GM21528 (cell line): Measurements from ENCODE around the gene KNDC1.

Experiments
- ATAC-seq: cut with Tn5 transposase; IDR thresholded peaks from one replicate; pipeline ENCODE4 v1.9.1; 2021; ENCODE audit warnings: mild to moderate bottlenecking, moderate library complexity; ENCODE audit not compliant: unreplicated experiment, low FRiP score

Gene KNDC1

DNA sequence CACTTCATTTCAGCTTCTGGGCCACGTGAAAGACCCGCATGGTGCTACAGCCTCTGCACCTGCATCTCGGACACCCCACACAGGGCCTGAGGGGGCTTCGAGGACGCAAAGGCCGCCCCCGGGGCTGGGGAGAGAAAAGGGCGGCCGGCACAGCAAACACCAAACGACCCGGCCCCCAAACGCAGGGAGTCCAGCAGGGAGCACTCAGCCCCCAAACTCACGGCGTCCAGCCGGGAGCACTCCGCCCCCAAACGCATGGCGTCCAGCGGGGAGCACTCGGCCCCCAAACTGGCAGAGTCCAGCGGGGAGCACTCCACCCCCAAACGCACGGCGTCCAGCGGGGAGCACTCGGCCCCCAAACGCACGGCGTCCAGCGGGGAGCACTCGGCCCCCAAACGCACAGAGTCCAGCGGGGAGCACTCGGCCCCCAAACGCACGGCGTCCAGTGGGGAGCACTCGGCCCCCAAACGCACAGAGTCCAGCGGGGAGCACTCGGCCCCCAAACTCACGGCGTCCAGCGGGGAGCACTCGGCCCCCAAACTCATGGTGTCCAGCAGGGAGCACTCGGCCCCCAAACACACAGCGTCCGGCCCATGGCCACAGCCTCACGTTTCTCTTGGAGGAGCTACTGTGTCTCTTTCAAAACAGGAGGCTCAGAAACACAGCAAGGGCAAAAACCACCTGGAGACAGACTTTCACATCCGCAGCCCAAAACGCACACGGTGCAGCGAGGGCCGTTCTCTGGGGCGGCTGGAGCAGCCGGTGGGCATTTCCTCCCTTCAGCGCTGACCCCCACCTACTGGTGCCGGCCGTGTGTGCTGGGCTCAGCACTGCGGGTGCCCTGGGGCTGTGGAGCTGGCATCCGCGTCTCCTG is 43.0 kb downstream of the KNDC1 start:
- no peak for ATAC-seq

DNA sequence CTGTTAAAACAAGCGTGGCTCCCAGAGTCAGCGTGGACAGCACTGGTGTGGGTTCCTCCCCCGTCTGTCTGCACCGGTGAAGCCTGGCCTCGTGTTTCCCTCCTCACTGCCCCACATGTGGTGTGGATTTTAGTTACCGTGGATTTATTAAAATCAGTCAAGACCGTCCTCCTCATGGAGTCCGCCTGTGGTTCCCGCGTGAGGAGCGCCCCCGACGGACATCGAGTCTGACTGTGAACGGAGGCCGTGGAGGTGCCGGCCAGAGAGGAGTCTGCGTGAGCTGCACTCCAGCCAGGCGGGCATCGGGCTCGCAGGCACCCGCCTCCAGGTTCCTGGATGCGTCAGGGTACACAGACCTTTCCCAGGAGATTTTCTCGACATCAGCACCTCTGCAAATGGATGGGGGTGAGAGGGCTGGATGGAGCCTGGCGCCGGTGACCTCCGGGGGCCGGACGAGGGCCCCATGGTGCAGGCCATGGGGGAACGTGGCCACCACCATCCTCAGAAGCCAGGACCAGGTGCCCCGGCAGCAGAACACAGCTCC is 43.7 kb downstream of the KNDC1 start:
- ATAC-seq: no peak

DNA sequence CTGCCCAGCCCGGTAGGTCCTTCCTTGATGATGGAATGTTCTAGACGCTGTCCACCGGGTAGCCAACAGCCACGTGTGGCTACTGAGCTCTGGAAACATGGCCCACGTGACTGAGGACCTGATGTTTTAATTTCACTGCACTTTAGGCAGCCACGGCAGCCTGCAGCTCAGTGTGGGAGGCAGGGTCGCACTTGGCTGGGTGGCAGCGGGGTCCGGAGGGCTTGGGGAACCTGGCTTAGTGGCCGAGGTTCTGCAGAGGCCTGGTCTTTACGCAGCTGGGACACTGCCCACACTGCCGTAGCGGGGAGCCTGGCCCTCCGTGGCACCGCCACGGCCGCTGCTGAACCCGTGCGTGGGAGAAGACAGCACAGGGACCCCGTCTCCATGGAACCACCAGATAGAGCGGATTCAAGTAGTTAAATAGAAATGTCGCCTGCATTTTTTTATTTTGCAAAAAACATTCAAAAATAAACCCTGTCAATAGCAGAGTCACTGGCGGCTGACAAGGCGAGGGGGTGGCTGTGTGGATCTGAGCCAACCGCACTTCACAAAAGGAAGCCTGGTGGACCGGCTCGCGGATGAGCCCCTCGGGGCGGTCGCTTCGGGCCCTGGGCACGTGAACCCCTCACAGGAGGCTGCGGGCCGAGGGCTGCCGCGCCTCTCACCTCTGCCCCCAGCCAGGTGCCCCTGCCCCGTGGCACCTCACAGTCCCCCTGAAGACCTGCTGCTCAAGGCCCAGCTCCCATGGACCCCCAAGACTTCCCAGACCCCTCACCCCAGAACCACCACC is 44.4 kb downstream of the KNDC1 start:
- no peak for ATAC-seq

DNA sequence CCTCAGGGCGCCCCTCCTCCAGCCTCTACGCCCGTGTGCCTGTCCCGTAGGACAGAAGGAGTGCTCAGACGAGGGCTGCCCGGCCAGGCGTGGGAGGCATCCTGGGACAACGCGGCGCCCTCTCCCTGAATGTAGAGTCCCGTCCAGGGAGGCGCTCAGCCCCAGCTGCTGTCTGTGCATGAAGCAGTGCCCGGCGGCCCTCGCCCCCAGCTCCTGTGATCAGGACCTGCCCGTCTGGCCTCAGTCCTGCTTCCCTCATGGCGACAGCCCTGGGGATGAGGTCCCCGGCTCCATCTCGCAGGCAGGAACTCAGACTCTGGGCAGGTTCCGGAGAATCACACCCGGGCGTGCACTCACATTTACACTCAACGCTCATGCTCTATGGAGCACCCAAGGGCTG is 45.1 kb downstream of the KNDC1 start:
- ATAC-seq: no peak

DNA sequence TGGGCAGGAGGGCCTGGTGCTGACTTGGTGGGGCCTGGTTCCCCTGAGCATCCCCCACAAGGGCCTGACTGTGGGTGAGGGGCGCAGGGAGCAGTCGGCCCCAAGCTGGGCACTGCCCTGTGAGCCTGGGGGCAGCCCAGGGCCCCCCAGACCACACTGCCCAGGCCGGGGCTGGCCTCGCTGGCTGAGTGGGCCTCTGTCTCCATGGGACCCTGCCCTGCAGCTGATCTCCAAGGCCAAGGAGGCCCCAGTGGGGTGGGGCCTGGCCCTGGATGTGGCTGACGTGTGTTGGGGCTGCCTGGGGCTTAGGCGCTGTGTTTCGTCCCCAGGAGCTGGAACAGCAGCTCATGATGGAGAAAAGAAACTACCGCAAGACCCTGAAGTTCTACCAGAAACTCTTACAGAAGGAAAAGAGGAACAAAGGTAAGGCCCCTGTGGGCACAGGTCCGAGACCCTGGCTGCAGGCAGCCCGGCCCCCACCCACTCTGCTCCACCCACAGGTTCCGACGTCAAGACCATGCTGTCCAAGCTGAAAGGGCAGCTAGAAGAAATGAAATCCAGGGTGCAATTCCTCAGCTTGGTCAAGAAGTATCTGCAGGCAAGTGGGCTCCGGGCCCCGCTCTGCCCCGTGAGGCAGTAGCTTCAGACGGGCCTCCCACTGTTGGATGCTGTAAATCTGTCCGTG is 46.5 kb downstream of the KNDC1 start:
- ATAC-seq: no peak

DNA sequence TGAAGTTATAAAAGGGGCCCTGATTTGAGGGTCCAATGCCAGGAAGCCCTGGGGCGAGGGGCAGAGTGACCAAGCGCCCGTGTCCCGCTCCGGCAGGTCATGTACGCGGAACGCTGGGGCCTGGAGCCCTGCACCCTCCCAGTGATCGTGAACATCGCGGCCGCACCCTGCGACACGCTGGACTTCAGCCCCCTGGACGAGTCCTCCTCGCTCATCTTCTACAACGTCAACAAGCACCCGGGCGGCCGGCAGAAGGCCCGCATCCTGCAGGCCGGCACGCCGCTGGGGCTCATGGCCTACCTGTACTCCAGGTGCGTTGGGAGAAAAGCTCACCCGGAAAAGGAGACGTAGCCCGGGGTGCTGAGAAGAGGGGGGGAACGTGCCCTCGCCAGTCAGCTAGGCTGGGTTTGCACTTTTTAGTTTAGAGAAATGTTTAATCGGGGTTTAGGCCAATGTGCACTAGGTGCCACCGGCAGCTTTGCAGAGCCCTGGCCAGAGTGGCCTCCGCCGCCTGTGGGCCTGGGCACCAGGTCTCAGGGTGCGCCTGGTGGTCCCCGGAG is 47.1 kb downstream of the KNDC1 start:
- ATAC-seq: no peak

DNA sequence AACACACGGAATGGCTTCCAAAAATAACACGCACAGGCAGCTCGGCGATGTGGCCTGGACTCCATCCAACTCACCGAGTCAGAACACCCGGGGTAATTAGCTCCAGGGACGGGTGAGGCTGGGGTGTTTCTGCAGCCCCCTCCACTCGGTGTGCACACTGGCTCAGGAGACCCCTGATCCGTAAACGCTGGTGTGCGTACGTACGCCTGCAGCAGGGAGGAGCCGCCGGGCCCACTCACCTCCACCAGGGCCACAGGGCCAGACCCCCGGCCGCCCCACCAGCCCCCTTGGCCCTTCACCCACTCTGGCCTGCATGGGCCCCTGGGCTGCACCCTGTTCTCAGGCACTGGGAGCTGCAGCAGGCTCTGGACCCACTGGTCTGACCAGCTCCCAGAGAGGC is 47.6 kb downstream of the KNDC1 start:
- no peak for ATAC-seq

DNA sequence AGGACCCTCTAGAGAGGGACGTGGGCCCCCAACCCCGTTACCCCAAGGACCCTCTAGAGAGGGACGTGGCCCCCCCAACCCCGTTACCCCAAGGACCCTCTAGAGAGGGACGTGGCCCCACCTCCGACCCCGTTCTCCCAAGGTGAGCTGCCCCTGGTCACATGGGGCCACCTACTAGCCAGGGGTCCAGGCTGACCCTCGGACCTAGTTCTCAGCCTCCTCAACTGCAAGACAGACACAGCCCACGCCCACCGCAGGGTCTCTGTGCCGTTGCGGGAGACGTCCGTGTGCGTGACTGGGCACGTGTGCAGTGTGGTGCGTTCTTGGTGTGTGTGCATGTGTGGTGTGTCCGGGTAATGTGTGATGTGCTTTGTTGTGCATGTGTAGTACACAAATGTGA is 48.4 kb downstream of the KNDC1 start:
- no peak for ATAC-seq

DNA sequence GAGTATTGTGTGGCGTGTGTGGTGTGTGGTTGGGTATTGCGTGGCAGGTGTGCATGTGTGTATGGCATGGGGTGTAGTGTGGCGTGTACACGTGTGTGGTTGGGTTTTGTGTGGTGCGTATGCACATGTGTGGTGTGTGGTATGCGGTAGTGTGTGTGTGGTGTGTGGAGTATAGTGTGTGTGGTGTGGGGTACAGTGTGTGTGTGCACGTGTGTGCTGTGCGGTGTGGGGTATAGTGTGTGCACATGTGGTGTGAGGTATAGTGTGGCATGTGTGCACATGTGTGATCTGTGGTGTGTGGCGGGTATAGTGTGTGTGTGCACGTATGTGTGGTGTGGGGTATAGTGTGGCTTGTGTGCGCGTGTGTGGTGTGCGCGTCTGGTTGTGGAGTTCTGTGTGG is 49.1 kb downstream of the KNDC1 start:
- no peak for ATAC-seq

DNA sequence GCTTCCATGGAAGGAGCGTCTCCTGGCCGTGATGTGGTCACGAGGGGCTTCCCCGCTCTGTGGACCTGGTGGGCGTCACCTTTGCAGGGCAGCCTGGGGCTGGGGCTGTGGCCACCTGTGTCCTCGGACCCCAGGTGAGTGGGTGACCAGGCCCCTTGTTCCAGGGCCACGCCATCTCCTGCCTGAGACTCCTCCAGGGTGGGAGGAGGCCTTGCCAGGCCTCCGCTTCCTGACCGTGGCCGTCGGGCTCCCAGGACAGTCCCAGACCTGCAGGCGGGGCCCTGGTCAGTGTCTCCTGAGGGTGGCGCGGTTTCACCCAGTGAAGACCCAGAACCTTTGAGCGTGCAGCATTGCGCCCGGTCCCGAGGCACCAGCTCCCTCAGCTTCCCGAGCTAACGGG is 49.6 kb downstream of the KNDC1 start:
- no peak for ATAC-seq

DNA sequence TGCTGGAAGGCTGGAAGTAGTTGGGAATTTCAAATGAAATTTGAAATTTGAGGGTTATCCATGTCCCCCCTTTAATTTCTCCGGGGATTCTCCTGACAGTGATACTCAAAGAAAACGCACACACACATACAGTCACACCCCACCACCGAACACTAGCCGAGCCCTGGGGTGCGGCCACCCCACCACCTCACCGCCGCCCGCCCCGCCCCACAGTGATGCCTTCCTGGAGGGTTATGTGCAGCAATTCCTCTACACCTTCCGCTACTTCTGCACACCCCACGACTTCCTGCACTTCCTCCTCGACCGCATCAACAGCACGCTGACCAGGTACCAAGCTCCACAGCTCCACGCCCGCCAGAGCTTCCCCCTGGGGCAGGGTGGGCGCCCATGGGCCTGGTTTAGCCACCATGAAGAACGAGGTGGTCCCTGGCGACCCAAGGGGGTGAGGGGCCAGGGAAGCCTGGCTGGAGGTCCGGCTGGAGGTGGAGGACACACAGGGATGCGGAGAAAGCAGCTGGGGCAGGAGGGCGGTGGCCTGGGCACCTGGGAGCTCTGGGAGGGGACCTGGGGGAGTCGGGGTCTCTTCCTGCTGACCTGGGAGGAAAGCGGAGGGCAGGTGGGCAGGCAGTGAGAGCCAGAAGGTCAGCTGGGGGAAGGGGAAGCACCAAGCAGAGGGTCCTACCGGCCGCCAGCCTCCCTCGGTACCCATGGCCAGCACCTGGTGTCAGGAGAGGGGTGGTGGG is 50.5 kb downstream of the KNDC1 start:
- ATAC-seq: no peak

DNA sequence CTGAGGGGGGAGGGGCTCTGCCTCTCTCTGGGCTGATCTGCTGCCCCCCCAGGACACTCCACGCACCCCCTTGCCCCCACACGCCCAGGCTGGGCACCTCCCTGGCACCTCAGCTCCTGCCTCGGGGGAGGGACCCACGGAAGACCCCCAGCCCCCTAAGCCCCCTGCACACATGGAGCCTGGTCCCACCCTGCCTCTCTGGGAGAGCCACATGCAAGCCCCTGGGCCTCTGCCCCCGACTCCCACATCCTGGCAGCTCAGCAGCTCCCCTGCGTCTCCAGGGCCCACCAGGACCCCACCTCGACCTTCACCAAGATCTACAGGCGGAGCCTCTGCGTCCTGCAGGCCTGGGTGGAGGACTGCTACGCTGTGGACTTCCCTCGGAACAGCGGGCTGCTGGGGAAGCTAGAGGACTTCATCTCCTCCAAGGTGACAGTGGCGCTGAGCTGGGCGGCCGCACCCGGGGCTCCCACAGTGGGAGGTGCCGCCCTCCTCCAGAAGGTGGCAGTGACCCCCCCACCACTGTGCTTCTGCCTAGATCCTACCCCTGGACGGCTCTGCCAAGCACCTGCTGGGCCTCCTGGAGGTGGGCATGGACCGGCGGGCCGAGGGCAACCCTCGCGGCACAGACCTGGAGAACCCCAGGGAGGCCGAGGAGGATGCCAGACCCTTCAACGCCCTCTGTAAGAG is 51.3 kb downstream of the KNDC1 start:
- no peak for ATAC-seq

DNA sequence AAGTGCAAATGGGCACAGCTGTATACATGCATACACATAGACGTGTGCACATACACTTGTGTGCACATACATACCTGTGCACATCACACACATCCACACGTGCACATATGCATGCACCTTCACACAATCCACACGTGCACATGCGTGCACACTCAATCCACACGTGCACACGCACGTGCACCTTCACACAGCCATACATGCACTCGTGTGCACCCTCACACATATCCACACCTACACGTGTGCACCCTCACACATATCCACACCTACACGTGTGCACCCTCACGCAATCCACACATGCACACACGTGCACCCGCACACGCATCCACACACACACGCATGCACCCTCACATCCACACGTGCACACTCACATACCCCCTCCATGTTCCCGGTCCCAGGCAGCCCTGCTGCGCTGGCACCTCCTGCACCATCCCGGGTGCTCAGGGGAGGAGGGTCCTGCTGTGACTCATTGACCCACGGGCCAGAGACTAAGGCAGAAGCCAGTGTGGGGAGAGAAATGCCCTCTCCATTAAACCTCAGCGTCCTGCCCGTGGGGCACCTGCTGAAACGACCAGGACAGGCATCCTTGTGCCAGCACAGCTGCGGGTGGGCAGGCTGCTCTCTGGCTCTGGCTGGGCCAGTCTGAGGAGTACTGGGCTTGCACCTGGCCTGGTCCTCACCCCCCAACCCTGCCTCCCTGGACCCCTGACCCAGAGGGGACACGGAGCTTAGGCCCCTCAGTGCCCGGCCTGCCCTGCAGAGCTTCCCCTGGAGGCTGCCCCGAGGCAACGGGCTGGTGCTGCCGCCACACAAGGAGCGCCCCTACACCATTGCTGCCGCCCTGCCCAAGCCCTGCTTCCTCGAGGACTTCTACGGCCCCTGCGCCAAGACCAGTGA is 52.2 kb downstream of the KNDC1 start:
- no peak for ATAC-seq

DNA sequence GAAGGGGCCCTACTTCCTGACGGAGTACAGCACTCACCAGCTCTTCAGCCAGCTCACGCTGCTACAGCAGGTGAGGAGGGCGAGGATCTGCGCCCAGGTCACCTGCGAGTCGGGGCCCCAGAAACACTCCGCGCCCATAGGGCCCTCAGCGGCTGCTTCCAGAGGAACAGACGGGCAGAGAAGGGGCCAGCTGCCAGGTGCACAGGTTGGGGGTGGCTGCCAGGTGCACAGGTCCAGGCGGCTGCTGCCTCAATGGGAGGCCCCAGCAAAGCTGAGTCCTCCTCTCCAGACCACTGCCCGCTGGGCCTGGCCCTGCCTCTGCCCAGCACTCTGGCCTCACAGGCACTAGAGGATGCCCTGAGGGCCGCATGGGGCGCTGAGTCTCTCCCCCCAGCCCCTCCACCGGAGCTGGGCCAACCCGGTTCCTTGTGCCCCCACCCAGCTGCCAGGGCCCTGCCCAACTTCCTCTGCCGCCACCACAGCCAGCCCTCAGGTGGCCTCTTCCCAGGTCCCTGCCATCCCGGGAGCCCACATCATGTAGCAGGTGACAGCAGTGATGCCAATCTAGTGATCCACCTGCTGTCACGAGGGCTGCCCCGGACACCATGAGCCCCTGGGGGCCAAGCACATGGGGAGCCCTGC is 53.0 kb downstream of the KNDC1 start:
- ATAC-seq: no peak

DNA sequence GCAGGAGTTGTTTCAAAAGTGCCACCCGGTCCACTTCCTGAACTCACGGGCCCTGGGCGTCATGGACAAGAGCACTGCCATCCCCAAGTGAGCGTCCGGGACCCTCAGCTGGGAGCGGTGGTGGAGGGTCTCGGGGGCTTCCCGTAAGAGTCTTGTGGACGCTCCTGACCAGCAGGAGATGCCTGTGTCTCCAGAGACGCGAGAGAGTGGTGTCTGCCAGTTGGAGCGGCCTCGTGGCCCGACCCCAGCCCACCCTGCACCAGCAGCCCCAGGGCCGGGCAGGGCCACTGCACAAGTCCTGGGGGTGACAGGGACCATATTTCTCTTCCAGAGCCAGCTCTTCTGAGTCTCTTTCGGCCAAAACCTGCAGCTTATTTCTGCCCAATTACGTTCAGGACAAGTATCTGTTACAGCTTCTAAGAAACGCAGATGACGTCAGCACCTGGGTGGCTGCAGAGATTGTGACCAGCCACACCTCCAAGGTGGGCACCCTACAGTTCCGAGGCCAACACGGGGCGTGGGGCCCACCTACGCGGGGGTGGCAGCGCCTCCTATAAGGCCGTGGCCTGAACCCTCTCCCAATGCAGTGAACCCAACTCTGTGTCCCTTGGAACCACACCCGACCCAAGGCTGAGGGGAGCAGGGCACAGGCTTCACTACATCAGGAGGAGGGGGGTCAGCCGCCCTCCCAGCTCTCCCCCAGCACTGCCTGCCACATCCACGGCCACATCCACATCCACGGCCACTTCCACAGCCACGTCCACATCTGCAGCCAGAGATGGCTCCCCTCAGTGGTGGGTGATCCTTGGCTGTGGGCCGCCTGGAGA is 53.8 kb downstream of the KNDC1 start:
- ATAC-seq: no peak

DNA sequence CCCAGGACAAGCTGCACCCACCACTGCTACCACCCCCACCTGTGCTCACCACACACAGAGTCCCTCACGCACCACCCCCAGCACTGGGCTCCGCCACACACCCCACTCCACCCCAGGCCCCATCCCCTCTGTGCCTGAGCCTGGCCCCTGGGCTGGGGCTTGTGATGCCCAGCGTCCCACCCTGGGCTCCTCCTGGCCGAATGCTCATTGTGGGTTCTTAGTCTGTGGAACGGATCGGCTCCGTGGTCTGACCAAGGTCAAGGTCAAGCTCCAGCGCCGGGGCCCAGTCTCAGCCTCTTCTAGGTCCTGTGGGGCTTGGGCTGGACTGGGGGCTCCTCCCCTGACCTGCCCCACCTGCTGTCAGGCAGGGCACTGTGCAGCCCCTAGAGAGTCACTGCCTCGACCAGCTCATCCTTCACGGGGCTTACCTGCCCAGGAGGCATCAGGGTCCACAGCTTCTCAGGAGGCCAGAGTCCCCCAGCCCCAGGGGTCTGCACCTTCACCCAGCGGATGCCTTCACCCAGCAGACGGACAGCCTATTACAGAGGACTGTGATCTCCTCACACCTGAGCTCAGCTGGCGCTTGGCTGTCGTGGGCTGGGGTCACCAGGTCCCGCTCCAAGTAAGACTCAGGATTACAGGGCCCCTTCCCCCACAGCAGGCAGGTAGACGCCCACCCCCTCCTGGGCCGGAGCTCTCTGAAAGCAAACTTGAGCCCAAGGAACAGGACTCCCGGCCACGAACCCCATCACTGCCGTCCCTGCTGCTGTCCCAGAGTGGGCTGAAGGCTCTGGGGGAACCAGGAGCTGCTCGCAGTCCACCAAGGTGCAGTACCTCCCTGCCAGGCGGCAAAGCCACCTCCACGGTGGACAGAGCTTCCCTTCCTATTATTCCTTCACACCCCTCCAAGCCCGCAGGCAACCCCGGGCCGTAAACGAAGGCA is 54.7 kb downstream of the KNDC1 start:
- ATAC-seq: no peak
